GM19328 (cell line): ENCODE measurements around the gene HHAT.

Source experiments
- ATAC-seq: cut with Tn5 transposase; IDR thresholded peaks from one replicate; pipeline ENCODE4 v1.9.1; 2021; ENCODE audit warnings: mild to moderate bottlenecking, moderate library complexity; ENCODE audit not compliant: unreplicated experiment

Gene HHAT

GRCh38 chr1:210588357-210588756 lies 259.7 kb downstream of the HHAT start:
- ATAC-seq, result no peak

DNA sequence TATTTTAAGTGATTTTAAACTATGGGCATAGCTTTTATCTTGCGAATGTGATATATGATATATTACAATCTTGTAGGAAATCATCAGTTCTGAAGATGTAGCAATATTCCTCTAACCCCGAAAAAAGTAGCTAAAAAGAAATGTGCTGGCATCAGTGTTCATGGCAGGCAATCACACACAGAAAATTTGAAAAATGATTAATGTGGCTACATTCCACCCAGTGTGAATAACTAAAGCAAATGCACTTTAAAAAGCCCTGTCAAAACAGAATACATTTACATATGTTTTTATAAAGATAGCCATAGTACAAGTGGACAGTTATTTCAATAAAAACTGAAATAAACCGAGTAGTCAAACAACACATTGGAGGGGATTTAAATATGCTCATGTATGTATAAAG lies 260.2 kb downstream of the HHAT start:
- ATAC-seq, result no peak

GRCh38 chr1:210591214-210591613 lies 262.5 kb downstream of the HHAT start:
- ATAC-seq, result no peak

- no peak for ATAC-seq
Measured at GRCh38 chr1:210594605-210595004, 265.9 kb downstream of the HHAT start.

DNA sequence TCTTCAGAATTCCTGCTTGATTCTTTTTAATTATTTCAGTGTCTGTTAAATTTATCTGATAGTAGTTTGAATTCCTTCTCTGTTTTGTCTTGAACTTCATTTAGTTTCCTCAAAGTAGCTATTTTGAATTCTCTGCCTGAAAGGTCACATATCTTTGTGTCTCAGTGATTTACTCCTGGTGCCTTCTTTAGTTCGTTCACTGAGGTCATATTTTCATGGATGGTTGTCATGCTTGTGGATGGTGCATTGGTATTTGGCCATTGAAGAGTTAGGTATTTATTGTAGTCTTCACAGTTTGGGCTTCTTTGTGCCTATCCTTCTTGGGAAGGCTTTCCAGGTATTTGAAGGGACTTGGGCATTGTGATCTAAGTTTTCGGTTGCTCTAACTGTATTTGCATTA lies 267.9 kb downstream of the HHAT start:
- ATAC-seq, result no peak

DNA sequence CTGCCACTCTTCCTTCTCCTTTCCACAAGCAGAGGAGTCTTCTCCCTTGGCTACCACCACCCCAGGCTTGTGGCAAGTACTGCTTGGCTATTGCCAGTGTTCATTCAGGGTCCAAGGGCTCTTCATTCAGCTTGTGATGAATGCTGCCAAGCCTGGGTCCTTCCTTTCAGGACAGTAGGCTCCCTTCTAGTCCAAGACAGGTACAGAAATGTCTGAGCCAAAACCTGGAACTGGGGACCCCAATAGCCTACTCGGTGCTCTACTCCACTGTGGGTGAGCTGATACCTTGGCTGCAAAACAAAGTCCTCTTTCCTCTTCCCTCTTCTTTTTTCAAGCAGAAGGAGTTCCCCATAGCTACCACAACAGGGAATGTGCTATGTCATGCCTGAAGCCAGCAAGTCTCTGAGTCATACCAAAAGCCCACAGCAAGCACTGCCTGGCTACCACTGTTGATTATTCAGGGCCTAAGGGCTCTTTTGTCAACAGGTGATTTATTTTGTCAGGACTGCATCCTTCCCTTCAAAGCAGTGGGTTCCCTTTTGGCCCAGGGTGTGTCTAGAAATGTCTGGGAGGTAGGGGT lies 268.9 kb downstream of the HHAT start:
- no peak for ATAC-seq

DNA sequence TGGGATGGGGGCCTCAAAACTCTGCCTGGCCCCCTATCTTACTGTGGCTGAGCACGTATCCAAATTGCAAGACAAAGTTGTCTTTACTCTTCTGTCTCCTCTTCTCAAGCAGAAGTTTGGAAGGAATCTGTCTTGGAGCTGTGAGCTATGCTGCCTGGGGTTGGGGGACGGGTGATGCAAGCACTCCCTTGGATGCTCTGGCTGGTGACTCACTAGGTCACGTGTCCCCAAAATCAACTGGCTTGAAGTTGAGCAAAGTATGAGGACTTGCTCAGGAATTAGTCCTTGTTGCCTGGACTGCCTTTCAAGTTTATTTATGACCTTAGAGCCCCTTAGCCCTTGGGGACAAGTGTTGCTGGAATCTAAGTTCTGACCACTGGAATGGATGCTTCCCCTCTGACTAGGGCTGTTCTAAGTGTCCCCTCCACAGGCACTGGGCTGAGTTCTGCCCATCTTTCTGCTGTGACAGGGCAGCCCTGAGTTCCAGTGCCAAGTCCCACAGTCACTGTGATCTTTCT lies 269.5 kb downstream of the HHAT start:
- no peak for ATAC-seq

DNA sequence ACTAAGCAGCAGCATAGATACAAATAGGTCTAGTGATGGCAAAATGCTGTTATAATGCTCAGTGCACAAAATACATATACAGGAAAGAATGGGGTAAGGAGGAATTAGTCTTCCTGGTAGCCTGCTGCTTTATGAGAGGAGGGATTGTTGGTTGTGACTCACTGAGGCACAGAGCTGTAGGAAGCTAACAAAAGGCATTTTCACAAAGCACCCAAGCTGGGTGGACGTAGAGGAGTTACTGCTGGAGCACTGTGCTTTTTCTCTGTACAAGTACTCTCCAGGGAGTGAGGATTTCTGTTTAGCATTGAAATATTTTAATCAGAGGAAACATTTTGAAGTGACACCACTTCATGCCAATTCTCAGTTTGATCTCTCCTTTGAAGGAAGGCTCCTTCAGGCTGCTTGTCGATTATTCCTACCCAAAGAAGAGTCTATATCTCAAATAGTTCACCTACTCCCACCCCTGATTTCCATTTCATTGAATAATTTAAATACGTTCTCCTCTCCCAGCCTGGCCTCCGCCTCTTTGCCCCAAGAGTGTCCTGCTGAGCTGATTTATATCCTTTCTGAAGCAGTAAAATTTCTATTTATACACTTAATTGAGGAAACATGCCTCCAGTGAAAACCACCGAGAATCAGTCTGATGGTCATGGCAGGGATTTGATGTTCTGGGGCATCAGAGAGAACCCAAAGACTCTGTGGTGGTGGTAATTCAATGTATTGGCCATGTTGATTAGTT lies 271.9 kb downstream of the HHAT start:
- no peak for ATAC-seq

GRCh38 chr1:210603123-210603522 lies 274.4 kb downstream of the HHAT start:
- no peak for ATAC-seq

DNA sequence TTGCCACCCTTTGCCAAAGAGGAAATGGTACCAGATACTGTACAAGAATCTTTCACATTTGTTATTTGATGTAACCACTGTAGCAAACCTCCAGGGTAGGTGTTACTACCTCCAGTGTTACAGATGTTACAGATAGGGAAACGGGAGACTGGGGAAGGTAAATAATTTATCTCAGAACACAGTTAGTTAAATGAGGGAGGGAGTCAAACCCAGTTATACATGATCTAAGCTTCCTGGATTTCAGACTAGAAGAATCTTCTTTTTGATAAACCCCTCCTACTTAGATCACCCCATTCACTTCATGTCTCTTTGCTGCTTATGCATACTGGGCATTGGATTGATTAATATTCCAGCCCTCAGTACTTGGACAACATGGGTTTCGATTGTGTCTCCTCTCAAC lies 276.4 kb downstream of the HHAT start:
- ATAC-seq, result no peak

GRCh38 chr1:210607361-210607760 lies 278.7 kb downstream of the HHAT start:
- ATAC-seq, result no peak

GRCh38 chr1:210608767-210609166 lies 280.1 kb downstream of the HHAT start:
- ATAC-seq, result no peak

GRCh38 chr1:210616356-210616755 lies 287.7 kb downstream of the HHAT start:
- no peak for ATAC-seq

DNA sequence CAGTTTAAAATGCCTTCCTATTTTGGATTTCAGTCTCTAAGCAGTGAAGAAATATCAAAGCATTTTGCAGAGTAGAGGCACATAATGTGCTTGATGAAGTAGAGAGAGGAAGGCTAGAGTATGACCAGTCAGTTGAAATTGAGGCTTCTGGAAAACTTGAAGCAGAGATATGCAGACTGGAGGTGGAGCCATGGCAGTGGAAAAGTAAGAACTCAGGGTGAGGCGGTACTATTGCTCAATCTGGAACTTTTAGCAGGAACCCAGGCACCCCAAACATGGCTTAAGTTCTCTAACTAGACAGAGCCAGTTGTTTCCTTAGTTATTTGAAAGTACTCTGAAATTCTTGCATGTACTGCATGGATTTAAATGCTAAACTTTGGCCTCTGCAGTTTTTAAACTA lies 288.6 kb downstream of the HHAT start:
- no peak for ATAC-seq

- no peak for ATAC-seq
Measured at GRCh38 chr1:210618369-210618768, 289.7 kb downstream of the HHAT start.

GRCh38 chr1:210620867-210621488 lies 292.3 kb downstream of the HHAT start:
- ATAC-seq, result no peak

DNA sequence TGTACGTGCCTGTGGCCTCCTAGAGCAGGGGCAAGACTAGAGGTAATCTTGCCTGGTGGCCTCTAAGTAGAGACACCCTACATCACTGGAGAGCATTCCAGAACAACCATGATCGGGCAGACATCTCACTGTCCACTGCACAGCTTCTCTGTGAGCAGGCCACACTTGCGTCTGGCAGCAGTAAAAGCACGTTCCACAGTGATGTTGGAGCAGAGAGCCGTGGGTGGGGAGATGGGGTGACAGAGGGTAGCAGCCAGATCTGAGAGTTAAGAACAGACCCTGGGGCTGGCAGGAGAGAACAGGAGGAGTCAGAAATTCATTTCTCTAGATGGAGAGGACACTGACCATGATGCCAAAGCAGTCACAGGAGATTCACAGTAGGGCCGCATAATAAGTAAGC lies 293.0 kb downstream of the HHAT start:
- ATAC-seq, result no peak

DNA sequence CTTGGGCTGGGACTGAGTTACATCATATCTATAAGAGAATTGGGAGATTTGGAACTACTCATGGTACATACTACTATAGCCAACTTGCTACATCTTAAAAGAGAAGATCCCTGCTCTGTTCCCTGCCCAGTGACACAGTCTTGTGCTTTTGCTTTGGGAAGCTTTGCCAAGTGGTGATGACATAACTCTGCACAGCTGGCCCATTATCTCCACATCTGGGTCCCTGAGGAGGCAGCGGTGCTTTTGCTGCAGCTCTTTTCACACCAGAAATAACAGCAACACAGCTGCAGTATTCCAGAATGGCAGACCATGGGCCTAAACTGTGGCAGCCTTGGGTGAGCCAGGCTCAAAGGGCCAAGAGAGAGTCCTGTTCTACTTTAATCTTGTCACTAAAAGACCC lies 296.0 kb downstream of the HHAT start:
- no peak for ATAC-seq

DNA sequence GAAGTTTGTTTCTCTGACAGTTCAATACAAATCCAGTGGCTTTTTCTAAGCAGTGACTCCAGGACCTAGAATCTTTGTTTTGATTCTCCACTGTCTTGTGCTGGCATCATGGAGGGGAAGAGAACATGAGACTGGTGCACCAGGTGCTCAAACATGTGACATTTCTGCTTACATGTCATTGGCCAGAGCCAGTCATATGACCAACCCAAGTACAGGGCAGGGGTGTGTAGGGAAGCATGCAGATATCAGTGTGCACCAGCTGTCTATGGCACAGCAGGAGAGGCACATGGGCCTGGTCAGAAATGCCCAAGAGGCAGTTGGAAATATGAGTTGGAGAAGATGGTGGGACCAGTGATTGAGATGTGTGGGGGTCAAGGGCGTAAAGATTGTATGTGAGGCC lies 297.0 kb downstream of the HHAT start:
- no peak for ATAC-seq

DNA sequence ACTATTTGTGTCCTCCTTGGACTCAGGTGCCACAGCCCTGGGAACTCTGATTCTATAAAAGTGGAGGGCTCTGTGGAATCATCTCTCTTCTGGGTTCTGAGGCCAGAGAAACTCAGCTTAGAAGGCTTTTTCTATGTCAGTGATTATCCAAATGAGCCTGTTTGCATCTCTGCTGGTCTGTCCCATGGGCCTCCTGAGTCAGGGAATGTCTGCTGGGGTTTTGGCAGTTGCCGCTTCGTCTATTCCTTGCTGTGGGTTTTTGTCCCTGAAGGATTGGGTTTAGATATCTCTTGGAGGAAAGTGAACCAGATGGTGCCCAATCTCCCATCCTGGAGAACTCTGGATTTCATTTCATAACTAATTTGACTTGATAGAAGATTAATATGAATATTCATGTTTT lies 297.6 kb downstream of the HHAT start:
- no peak for ATAC-seq

DNA sequence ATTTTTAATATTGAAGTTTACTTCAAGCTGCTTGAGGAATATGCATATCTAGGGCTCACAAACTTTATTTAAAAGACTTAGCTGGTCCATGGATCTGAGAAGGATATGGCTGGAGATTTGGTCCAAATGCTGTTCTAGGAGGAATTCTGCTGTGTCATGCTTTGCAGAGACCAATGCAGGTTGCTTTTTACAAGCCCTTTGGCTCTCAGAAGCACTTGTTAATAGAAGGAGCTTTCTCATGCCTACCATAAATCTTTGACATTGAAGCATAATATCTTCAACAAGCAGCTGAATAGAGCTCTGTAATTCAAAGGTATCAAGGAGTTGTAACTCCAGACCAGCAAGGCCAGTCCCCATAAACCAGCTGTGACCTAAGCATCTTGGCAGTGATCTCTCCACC lies 299.1 kb downstream of the HHAT start:
- ATAC-seq, result no peak

- ATAC-seq, result no peak
Measured at GRCh38 chr1:210629276-210629675, 300.6 kb downstream of the HHAT start.
